ENCODE measurements around the gene PPP2R3B.
"Not testable (repeated sequence)": the region's sequence is repeated elsewhere in the genome, so short reads cannot be mapped to it uniquely, and the experiment has no call there.

The PPP2R3B gene

DNA sequence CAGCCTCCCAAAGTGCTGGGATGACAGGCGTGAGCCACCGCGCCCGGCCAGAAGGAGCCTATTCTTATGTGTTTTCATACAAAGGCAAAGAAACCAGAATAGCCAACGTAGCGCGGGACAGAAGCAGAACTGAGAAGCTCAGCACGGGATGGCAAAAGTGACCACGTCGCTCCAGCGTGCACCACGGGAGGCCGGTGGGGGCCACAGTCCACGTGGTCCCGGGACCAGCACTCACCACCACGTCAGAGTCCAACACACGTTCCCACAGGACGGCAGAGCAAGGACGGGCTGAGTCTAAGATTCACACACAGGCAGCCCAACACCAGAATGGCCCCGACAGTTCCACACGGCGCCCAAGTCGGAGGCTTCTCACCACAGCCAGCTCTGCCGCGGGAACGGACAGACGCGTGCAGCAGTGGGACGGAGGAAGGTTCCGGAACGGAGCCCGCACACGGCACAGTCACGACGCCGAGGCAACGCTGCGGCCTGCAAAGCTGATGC is 49.3 kb downstream of the PPP2R3B start:
- no peak for DNase-seq (ENCODE audit: low read depth)

- DNase-seq (ENCODE audit: low read depth), result no peak
Measured at GRCh38 chrX:336227-336626, 50.5 kb downstream of the PPP2R3B start.

DNA sequence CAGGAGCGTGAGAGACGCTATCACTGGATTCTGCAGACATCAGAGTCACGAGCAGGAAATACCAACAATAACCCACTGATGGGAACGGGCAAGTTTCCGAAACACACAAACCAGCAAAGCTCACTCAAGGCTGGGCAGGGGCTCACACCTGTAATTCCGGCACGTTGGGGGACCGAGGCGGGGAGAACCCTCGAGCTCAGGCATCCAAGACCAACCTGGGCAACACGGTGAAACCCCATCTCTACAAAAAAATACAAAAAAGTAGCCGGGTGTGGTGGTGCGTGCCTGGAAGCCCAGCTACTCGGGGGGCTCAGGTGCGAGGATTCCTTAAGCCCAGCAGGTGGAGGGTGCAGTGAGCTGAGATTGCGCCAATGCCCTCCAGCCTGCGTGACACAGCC is 51.0 kb downstream of the PPP2R3B start:
- DNase-seq (ENCODE audit: low read depth), result no peak

DNA sequence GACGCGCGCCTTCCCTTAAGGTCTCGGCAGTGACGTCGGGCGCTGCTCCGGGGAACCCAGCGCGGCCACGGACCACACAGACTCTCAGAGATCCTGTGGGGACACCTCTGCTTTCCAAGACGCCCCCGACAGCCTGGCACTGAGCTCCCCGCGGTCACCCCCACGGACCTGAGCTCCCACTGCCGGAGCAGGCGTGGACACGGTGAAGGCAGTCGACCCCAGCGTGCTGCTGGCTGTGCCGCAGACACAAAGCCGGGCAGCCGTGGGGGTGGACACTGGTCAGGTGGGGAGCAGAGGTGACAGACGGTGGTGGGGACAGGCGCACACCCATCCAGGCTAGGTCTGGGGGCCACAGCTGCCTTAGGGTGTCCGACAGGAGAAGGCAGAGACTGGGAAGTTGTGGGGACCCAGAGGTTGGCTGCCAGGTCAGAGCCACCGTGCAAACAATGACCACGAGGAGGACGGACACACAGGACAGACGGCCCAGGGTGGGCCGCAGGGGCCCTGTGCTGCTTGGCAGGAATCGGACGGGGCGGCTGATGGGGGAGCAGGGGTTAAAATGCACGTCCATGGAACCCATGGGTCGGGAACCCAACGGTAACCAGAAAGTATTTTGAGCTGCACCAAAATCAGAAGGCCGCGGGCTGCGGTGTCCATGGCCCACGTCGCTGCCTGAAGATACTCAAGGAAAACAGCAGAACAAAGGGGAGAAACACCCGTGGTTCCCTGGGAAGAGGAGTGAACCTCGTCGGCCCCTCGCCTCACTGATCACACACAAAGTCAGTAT is 51.5 kb downstream of the PPP2R3B start:
- no peak for DNase-seq (ENCODE audit: low read depth)

GRCh38 chrX:334331-334891 is 52.3 kb downstream of the PPP2R3B start:
- DNase-seq (ENCODE audit: low read depth), result no peak

- no peak for DNase-seq (ENCODE audit: low read depth)
Measured at GRCh38 chrX:333611-334311, 52.9 kb downstream of the PPP2R3B start.

DNA sequence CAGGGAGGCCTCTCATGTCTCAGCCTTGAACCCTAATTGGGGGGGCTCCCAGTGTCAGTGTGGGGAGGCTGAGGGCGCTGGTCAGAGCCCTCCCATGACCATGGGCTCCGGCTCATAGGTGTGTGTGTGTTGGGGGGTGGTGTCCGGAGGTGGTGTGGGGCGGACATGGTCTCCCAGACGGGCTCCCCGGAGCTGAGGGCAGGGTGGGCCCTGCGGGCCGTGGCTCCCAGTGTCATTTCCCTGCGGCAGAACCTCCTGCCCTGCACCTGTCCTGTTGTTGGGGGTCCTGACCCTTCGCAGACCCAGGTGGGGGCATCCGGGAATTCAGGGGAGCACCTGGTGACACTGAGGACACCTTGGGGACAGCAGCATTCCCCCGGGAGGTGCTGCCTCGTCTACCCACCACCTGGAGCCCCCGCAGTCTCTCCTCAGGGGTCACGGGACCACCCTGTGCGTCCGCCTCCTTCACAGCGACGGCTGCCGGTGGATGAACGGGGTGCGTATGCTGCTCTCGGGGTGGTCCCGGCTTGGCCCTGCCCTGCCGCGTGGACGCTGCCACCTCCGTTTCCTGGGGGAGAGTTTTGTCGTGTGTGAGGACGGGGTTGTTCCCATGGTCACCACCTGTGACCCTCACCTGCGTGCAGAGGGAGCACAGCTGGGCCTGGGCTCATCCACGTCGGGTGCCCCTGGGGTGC is 53.6 kb downstream of the PPP2R3B start:
- no peak for DNase-seq (ENCODE audit: low read depth)

DNA sequence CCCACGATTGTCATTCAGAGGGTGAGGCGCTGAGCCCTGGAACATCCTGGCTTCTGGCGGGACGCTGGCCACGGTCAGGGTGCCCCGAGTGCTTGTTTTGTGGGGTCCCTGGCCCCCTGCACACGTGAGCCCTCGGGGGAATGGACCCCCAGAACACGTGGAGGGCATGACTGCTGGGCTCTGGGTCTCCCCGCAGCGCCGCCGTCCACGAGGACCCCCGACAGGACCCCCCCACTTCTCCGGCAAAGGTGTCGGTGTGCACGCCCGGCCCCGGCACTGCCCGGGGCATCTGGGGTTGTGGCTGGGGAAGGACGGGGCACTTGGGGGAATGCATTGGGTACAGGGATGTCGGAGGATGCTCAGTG is 54.2 kb downstream of the PPP2R3B start:
- no peak for DNase-seq (ENCODE audit: low read depth)

DNA sequence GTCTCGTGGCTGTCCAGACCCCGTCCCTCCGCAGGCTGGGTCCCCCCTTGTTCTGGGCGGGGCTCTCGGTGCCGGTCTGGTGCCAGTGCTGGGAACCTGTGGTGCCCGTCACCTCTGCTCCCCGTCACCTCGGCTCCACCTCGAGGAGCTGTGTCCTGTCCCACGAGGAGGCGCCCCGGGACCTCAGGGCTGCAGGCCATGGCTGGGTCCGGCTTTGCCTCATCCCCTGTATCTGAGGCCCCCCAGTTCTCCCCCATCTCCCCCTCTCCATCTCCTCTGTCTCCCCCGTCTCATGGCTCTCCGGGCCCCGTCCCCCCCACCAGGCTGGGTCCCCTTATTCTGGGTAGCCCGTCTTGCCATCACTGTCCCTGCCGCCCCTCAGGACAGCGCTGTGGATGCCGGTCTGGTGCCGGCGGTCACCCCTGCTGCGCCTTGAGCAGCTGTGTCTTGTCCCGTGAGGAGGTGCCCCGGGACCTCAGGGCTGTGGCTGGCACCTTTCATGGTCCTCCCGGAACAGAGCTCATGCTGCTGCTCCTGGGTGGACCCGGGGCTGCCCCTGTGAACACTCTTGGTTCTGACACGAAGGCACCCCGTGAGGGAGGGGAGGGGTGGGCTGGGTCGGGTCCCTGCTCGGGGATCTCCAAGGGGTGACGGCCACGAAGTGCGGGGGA is 54.7 kb downstream of the PPP2R3B start:
- no peak for DNase-seq (ENCODE audit: low read depth)

DNA sequence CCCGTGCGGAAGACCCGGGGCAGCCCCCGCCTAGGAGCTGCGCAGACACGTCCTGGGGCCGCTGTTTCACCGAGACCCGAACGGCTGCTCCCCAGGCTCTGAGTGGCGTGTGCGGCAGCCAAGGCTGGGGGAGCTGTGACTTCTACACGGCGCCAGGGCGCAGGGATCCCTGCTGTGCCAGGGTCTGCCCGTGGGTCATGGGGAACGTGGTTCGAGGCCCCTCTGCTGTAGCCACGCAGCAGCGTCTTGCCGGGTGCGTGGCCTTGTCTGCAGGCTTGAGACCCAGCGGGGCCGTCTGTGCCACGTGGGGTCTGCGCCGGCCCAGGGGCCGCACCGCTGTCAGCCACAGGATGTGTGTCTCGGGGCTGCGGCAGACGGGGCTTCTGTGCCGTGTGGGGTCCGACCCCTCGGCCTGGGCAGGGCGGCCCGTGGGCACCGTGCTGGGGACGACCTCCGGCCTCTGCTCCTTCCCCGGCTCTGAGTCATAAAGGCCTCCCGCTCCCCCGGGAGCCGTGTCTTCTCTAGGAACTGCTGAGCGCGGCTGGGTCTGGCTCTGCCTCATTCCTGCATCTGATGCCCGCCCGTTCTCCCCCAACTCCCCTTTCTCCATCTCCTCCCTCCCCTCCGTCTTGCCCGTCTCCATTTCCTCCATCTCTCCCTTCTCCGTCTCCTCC is 55.4 kb downstream of the PPP2R3B start:
- DNase-seq (ENCODE audit: low read depth), result no peak

DNA sequence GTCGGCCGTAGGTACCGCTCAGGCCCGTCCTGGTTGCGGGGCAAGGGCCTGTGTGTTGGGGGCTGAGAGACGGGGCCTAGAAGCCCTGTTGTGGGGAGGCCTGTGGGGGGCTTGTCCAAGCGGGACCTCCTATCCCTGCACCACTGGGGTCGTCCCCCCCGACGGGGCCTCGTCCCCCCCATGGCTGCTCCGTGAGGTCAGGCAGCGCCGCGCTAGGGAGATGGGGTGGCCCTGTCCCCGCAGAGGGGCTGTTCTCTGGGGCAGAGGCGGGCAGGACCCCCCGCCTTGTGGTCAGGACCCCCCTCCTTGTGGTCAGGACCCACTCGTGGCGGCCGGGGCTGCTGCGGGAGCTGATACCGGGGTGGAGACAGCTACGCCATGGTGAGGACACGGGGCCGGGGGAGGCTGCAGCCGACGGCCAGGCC is 56.0 kb downstream of the PPP2R3B start:
- DNase-seq (ENCODE audit: low read depth), result no peak

- DNase-seq (ENCODE audit: low read depth), result not testable (repeated sequence)
Measured at GRCh38 chrX:330141-330725, 56.5 kb downstream of the PPP2R3B start.

GRCh38 chrX:329291-329910 is 57.3 kb downstream of the PPP2R3B start:
- no peak for DNase-seq (ENCODE audit: low read depth)

DNA sequence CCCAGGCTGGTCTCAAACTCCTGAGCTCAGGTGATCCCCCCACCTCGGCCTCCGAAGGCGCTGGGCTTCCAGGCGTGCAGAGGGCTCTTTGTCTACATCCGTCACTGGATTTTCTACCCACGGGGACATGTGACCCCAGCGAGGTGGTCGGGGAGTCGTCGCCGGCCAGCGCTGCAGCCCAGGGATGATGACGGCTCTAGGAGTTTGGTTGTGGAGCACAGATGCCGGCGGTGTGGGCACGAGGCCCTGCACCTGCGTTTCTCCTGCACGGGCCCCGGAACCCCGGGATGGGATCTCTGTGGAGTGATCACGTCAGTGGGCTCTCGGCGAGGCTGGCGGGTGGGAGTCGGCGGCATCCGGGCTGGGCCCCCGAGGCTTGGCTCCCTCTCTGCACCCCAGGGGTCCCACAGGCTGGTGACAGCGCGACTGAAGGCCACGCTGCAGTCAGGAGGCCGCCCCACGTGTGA is 59.0 kb downstream of the PPP2R3B start:
- no peak for DNase-seq (ENCODE audit: low read depth)

GRCh38 chrX:324664-325063 is 62.0 kb downstream of the PPP2R3B start:
- not testable (repeated sequence) for DNase-seq (ENCODE audit: low read depth)

DNA sequence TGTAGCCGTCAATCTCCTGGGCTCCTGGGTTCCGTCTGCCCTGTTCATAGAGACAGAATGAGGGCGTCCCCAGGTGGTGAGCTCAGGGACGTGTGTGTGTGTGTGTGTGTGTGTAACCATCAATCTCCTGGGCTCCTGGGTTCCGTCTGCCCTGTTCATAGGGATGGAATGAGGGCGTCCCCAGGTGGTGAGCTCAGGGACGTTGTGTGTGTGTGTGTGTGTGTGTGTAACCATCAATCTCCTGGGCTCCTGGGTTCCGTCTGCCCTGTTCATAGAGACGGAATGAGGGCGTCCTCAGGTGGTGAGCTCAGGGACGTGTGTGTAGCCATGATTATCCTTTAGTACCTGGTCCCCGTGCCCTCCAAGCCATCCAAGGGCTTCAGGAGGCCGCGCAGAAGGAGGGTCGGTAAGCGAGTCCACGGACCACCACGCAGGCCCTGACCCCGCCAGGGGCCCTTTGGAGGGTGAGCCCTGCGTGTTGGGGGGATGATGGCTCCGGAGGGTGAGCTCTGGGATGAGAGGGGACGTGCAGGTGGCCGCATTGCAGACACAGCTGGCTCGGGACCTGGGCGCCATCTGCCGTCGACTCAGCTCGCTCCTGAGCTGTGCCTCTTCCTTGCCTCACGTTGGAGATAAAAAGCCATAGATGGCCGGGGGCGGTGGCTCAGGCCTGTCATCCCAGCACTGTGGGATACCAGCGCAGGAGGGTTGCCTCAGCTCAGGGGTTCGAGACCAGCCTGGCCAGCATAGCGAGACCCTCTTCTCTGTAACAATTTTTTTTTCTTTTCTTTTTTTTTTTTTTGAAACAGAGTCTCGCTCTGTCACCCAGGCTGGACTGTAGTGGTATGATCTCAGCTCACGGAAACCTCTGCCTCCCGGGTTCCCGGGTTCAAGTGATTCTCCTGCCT is 62.7 kb downstream of the PPP2R3B start:
- DNase-seq (ENCODE audit: low read depth), result no peak

DNA sequence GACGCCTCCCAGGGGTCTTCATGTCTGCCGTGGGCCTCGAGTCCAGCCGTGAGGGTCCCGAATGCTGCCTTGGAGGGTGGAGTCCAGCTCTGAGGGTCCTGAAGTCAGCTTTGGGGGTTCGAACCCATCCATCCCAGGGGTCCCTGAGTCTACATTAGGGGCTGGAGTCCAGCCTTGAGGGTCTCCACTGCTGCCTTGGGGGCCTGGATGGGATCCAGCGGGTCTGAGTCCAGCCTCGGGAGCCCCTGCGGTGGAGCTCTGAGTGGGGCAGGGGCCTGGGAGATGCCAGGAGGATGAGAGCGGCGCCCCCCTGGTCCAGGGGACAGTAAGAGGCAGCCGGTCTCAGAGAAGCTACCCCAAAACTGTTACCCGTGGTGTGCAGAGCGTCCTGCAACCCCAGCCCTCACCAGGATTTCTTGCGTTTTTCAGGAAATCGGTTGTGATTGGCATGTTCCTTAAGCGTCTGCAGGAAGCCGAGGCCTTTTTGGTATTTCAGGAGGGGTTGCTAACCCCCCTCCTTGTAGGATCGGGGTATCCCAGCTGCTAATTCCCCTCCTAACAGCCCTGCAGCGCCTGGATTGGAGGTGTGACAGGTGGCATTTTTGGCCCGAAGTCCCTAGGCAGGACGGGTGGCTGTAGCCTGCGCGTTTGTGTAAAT is 66.5 kb downstream of the PPP2R3B start:
- DNase-seq (ENCODE audit: low read depth), result no peak

- no peak for DNase-seq (ENCODE audit: low read depth)
Measured at GRCh38 chrX:319579-320125, 67.1 kb downstream of the PPP2R3B start.
